ENCODE results near the gene ITPR3. TPM values are rescaled to one million over a fixed set of nuclear protein-coding genes. Genes with fewer than 3 reads are reported as not detected.

Gene ITPR3
- total RNA-seq, 2 donors from 2014 or later, result 17.5 to 25.9 TPM

DNA sequence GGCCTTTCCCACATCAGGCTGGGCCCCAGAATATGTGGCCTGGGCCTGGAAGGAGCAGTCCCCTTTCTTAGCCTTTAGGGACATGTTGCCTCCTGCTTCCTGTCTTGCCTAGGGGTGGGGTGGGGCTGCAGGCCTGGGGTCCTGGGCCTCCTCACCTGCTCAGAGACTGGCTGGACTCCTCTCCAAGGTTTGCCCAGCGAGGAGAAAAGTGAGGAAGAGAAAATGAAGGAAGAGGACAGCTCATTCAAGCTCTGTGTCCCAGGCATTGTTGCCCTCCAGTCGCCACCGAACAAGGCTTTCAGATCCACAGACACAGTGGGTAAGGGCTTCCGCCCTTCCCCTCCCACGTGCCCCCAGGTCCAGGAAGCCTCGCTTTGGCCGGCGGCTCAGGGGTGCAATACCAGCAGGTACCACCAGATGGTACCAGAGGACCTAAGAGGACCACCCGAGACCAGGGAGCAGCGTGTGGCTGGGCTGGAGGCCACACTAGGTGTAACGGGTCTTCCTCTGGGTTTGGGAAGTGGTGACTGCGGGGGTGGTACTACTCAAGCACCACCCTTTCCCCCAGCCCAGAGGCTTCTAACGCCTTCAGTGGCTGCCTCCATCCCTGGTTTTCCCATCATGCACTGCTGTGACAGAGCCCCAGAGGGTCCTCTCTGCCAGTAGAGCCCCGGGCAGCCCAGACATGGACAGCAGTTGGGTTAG is 35.6 kb upstream of the ITPR3 start:
- intact Hi-C loops (cut with DNase I), result loop anchor here (5.0 to 10.0 kb wide), 2 partner anchors 52 to 179 kb away; no protein-coding TSS in a partner anchor
- Histone ChIP-seq H3K27me3 (no peaks in the 10 kb centered on the region), H3K4me1 (peaks cover 26% of the 10 kb centered on the region), H3K27ac (no peak overlapping the region), H3K4me3 (no peak overlapping the region), H3K36me3 (replicated peaks in 1 of 2; ENCODE audit: insufficient read depth in 1 of 2, low read depth in 2 of 2) (no peaks in the 10 kb centered on the region), H3K9me3 (no peaks in the 10 kb centered on the region)
- 10 to 58% methylated on average over 2 to 14 of the region's 14 CpGs for WGBS, 2 donors
- DNase-seq (peak; percentile 80 to 86 (median 83)), ATAC-seq (peak; percentile 45)
- no peak for TF ChIP-seq POLR2A (IDR thresholded peaks at IDR 0.05)
- TF ChIP-seq, protein P1, sequence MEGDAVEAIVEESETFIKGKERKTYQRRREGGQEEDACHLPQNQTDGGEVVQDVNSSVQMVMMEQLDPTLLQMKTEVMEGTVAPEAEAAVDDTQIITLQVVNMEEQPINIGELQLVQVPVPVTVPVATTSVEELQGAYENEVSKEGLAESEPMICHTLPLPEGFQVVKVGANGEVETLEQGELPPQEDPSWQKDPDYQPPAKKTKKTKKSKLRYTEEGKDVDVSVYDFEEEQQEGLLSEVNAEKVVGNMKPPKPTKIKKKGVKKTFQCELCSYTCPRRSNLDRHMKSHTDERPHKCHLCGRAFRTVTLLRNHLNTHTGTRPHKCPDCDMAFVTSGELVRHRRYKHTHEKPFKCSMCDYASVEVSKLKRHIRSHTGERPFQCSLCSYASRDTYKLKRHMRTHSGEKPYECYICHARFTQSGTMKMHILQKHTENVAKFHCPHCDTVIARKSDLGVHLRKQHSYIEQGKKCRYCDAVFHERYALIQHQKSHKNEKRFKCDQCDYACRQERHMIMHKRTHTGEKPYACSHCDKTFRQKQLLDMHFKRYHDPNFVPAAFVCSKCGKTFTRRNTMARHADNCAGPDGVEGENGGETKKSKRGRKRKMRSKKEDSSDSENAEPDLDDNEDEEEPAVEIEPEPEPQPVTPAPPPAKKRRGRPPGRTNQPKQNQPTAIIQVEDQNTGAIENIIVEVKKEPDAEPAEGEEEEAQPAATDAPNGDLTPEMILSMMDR (IDR thresholded peaks at IDR 0.05), result peak; percentile 91 to 98 (median 95)

GRCh38 chr6:33586108-33586640 is 34.9 kb upstream of the ITPR3 start:
- WGBS, 2 donors, result 67 to 72% methylated on average over 5 to 9 of the region's 9 CpGs
- ATAC-seq (no peak), DNase-seq (no peak)
- intact Hi-C loops (cut with DNase I), result loop anchor here (5.0 to 10.0 kb wide), 2 partner anchors 51 to 179 kb away; no protein-coding TSS in a partner anchor
- Histone ChIP-seq H3K36me3 (replicated peaks in 1 of 2; ENCODE audit: insufficient read depth in 1 of 2, low read depth in 2 of 2) (no peaks in the 10 kb centered on the region), H3K4me1 (peaks cover 30% of the 10 kb centered on the region), H3K27me3 (no peaks in the 10 kb centered on the region), H3K4me3 (no peak overlapping the region), H3K27ac (no peak overlapping the region), H3K9me3 (no peaks in the 10 kb centered on the region)
- no peak for TF ChIP-seq POLR2A (IDR thresholded peaks at IDR 0.05)
- TF ChIP-seq, protein P1 (IDR thresholded peaks at IDR 0.05), result no peak

- ATAC-seq, result no peak
- H3K4me1 ChIP-seq, result peaks cover 35% of the 10 kb centered on the region
- DNase-seq, result no peak
- H3K9me3 ChIP-seq, result no peaks in the 10 kb centered on the region
- no peak overlapping the region for H3K4me3 ChIP-seq
- intact Hi-C loops (cut with DNase I), result loop anchor here (5.0 to 10.0 kb wide), 2 partner anchors 50 to 177 kb away; no protein-coding TSS in a partner anchor
- TF ChIP-seq POLR2A (IDR thresholded peaks at IDR 0.05), result no peak
- TF ChIP-seq, protein P1 (IDR thresholded peaks at IDR 0.05), result no peak
- 62 to 66% methylated on average over 8 of the region's 8 CpGs for WGBS, 2 donors
- no peaks in the 10 kb centered on the region for H3K36me3 ChIP-seq (replicated peaks in 1 of 2; ENCODE audit: insufficient read depth in 1 of 2, low read depth in 2 of 2)
- H3K27ac ChIP-seq, result no peak overlapping the region
- H3K27me3 ChIP-seq, result no peaks in the 10 kb centered on the region
Measured at GRCh38 chr6:33587529-33587928, 33.6 kb upstream of the ITPR3 start.

- DNase-seq (no peak), ATAC-seq (no peak)
- H3K9me3 ChIP-seq, result no peaks in the 10 kb centered on the region
- no peak overlapping the region for H3K4me3 ChIP-seq
- intact Hi-C loops (cut with DNase I), result loop anchor here (5.0 to 10.0 kb wide), 2 partner anchors 48 to 176 kb away; no protein-coding TSS in a partner anchor
- no peaks in the 10 kb centered on the region for H3K27me3 ChIP-seq
- peak overlapping the region; percentile 86 to 96 (median 91) for H3K27ac ChIP-seq
- TF ChIP-seq, protein P1 (IDR thresholded peaks at IDR 0.05), result no peak
- TF ChIP-seq POLR2A (IDR thresholded peaks at IDR 0.05), result no peak
- H3K4me1 ChIP-seq, result peaks cover 35% of the 10 kb centered on the region
- WGBS, 2 donors, result 70 to 75% methylated on average over 3 to 4 of the region's 4 CpGs
- no peaks in the 10 kb centered on the region for H3K36me3 ChIP-seq (replicated peaks in 1 of 2; ENCODE audit: insufficient read depth in 1 of 2, low read depth in 2 of 2)
Measured at GRCh38 chr6:33588894-33589293, 32.2 kb upstream of the ITPR3 start.
